Subcutaneous adipose tissue (tissue), 4 donors: ENCODE results near the gene CD19. TPM values are rescaled to one million over a fixed set of nuclear protein-coding genes. Genes with fewer than 3 reads are reported as not detected.

Experiments used
- CTCF ChIP-seq: fragments of 450-650 bp; IDR thresholded peaks from one replicate; pipeline ENCODE4 v1.5.1; 2016; ENCODE audit warnings: low read depth, mild to moderate bottlenecking, control low read depth, antibody characterized with exemption, moderate library complexity
- total RNA-seq, 4 donors: library from RNA; depleted of rRNA; stranded (reverse); fragments of >200 nt; gene quantifications; one replicate each; pipeline ENCODE4 v1.1.0, GENCODE V29; 2016

The CD19 gene
- total RNA-seq, 4 donors from 2014 or later, result 0.68 TPM; not detected in 3

GRCh38 chr16:28981517-28981916 is 49.7 kb downstream of the CD19 start:
- TF ChIP-seq CTCF, result no peak

- TF ChIP-seq CTCF, result no peak
Measured at GRCh38 chr16:28982418-28982817, 50.6 kb downstream of the CD19 start.

GRCh38 chr16:28982949-28983348 is 51.2 kb downstream of the CD19 start:
- TF ChIP-seq CTCF, result no peak

GRCh38 chr16:28983644-28984043 is 51.9 kb downstream of the CD19 start:
- no peak for TF ChIP-seq CTCF

- TF ChIP-seq CTCF, result no peak
Measured at GRCh38 chr16:28984091-28984490, 52.3 kb downstream of the CD19 start.

- no peak for TF ChIP-seq CTCF
Measured at GRCh38 chr16:28984619-28985135, 52.9 kb downstream of the CD19 start, which contains the start of gene LAT. TSS of gene LAT (plus strand) at chr16:28985052. CDS start at chr16:28985418, 366 bp downstream.

GRCh38 chr16:28985211-28986041 is 53.7 kb downstream of the CD19 start:
- no peak for TF ChIP-seq CTCF
